HepG2 (cell line): ENCODE data around the gene CRISP3. TPM values are rescaled to one million over a fixed set of nuclear protein-coding genes. Genes with fewer than 3 reads are reported as not detected.

Experiments used
- HDAC6 ChIP-seq: fragments of 200-600 bp; sonication (generic); IDR thresholded peaks from 2 replicates; pipeline ENCODE4 v1.7.0; 2017; ENCODE audit warnings: mild to moderate bottlenecking, antibody characterized with exemption, low read length, low read depth
- HNRNPK ChIP-seq: fragments of 200-400 bp; formaldehyde crosslinking; IDR thresholded peaks from 2 replicates; pipeline ENCODE4 v1.6.1; 2018; ENCODE audit warnings: low read length, low read depth, moderate library complexity, mild to moderate bottlenecking; ENCODE audit not compliant: poor library complexity, severe bottlenecking
- NFIC ChIP-seq: IDR thresholded peaks from 2 replicates; pipeline ENCODE4 v1.6.1; 2012; ENCODE audit warnings: mild to moderate bottlenecking, low read length, inconsistent platforms
- THAP11 ChIP-seq: IDR thresholded peaks from 2 replicates; pipeline ENCODE4 v1.6.1; 2016; ENCODE audit warnings: missing biosample characterization, missing genetic modification reagents
- ZBTB7A ChIP-seq: sonication (generic); formaldehyde crosslinking; IDR thresholded peaks from 2 replicates; pipeline ENCODE4 v1.8.0; 2022; ENCODE audit warnings: mild to moderate bottlenecking, missing genetic modification reagents
- ZC3H13 ChIP-seq: sonication (generic); formaldehyde crosslinking; IDR thresholded peaks from 2 replicates; pipeline ENCODE4 v1.8.1; 2023; ENCODE audit warnings: mild to moderate bottlenecking, missing genetic modification reagents, moderate library complexity
- ZNF703 ChIP-seq: sonication (generic); formaldehyde crosslinking; IDR thresholded peaks from 2 replicates; pipeline ENCODE4 v1.5.1; 2020; ENCODE audit warnings: missing genetic modification reagents, mild to moderate bottlenecking, moderate library complexity, borderline replicate concordance
- ZNF839 ChIP-seq: sonication (generic); formaldehyde crosslinking; IDR thresholded peaks from 2 replicates; pipeline ENCODE4 v1.4.0; 2020; ENCODE audit warnings: missing genetic modification reagents, mild to moderate bottlenecking, borderline replicate concordance
- polyA plus RNA-seq, 8 experiments: library from polyadenylated mRNA; depleted of rRNA in 3 of 8; stranded (reverse) in 7 of 8; unstranded in 1 of 8; fragments of >200 nt; fragmentation: Illumina TruSeq in 4 of 8; extraction: Trizol in 4 of 8; gene quantifications; 2 replicates each; pipeline versions ENCODE4 v1.2.1 to v1.2.3, GENCODE V29; 2011 to 2016; ENCODE audit warnings: low read depth in 4 of 8, missing spikeins in 1 of 8, mixed read lengths in 1 of 8; ENCODE audit not compliant: insufficient read depth in 1 of 8
- total RNA-seq, 5 experiments: library from RNA; depleted of rRNA; stranded (reverse); fragments of >200 nt; fragmentation: Illumina TruSeq; extraction: Trizol; gene quantifications; 2 replicates each; pipeline ENCODE4 v1.2.3, GENCODE V29; 2016; ENCODE audit warnings: low read depth in 1 of 5
- TF ChIP-seq, protein P1 (sequence below): sonication (generic); formaldehyde crosslinking; IDR thresholded peaks from 2 replicates; pipeline ENCODE4 v1.9.0; 2021; ENCODE audit warnings: missing genetic modification reagents, borderline replicate concordance
- TF ChIP-seq, protein P2 (sequence below): sonication (generic); formaldehyde crosslinking; IDR thresholded peaks from 2 replicates; pipeline ENCODE4 v1.4.0; 2020; ENCODE audit warnings: missing genetic modification reagents, borderline replicate concordance
- TF ChIP-seq, protein P3 (sequence below), 2 experiments: fragments of 450-650 bp in 1 of 2; sonication (generic) in 1 of 2; formaldehyde crosslinking in 1 of 2; IDR thresholded peaks; 2 replicates each; pipeline versions ENCODE4 v1.6.1 to v1.8.0; 2016 to 2022; ENCODE audit warnings: antibody characterized with exemption in 1 of 2, mild to moderate bottlenecking in 1 of 2, missing genetic modification reagents in 1 of 2

Gene CRISP3
- total and polyA plus RNA-seq, 2 of the 13 experiments (the other 11 are each of a cell fraction or from before 2014, with no cell fraction given) = not detected

DNA sequence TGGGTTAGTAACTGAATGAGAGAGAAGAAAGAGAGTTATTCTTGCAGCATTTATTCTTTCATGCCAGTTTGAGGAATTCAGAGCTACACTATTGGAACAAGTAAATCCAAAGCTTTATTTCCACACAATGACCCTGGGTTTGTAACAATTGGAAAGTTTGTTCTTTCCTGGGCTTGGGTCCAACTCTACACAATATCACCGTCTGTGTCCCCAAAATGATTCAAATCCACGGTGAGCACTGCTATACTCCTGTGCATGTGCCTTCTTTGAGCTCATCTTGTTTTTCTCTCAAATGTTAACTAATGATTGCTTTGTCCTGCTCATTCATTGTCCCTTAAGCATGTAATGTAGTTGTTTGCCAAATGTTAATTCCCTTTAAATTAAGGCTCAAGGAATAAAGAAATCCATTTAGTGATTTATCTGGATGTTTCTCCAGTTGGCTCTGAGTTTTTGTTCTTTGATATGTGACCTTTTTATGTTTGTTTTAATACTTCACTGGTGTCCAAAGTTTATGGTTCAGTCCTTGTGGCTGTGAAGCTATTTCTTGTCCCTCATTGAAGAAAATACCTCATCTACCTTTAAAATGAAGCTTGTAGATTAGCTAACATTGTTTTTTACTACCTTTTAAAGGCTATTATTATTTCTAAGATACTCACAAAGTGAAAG is 20.5 kb upstream of the CRISP3 start (continued):
- TF ChIP-seq THAP11 (CRISPR knock-in tag) = no peak
- TF ChIP-seq, protein P1, sequence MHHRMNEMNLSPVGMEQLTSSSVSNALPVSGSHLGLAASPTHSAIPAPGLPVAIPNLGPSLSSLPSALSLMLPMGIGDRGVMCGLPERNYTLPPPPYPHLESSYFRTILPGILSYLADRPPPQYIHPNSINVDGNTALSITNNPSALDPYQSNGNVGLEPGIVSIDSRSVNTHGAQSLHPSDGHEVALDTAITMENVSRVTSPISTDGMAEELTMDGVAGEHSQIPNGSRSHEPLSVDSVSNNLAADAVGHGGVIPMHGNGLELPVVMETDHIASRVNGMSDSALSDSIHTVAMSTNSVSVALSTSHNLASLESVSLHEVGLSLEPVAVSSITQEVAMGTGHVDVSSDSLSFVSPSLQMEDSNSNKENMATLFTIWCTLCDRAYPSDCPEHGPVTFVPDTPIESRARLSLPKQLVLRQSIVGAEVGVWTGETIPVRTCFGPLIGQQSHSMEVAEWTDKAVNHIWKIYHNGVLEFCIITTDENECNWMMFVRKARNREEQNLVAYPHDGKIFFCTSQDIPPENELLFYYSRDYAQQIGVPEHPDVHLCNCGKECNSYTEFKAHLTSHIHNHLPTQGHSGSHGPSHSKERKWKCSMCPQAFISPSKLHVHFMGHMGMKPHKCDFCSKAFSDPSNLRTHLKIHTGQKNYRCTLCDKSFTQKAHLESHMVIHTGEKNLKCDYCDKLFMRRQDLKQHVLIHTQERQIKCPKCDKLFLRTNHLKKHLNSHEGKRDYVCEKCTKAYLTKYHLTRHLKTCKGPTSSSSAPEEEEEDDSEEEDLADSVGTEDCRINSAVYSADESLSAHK (CRISPR knock-in tag) = no peak
- TF ChIP-seq ZC3H13 (CRISPR knock-in tag) = no peak
- TF ChIP-seq HDAC6 = no peak
- peak; percentile 62; the same call in 1 of the 2 replicates for TF ChIP-seq NFIC
- TF ChIP-seq HNRNPK = no peak
- TF ChIP-seq, protein P2, sequence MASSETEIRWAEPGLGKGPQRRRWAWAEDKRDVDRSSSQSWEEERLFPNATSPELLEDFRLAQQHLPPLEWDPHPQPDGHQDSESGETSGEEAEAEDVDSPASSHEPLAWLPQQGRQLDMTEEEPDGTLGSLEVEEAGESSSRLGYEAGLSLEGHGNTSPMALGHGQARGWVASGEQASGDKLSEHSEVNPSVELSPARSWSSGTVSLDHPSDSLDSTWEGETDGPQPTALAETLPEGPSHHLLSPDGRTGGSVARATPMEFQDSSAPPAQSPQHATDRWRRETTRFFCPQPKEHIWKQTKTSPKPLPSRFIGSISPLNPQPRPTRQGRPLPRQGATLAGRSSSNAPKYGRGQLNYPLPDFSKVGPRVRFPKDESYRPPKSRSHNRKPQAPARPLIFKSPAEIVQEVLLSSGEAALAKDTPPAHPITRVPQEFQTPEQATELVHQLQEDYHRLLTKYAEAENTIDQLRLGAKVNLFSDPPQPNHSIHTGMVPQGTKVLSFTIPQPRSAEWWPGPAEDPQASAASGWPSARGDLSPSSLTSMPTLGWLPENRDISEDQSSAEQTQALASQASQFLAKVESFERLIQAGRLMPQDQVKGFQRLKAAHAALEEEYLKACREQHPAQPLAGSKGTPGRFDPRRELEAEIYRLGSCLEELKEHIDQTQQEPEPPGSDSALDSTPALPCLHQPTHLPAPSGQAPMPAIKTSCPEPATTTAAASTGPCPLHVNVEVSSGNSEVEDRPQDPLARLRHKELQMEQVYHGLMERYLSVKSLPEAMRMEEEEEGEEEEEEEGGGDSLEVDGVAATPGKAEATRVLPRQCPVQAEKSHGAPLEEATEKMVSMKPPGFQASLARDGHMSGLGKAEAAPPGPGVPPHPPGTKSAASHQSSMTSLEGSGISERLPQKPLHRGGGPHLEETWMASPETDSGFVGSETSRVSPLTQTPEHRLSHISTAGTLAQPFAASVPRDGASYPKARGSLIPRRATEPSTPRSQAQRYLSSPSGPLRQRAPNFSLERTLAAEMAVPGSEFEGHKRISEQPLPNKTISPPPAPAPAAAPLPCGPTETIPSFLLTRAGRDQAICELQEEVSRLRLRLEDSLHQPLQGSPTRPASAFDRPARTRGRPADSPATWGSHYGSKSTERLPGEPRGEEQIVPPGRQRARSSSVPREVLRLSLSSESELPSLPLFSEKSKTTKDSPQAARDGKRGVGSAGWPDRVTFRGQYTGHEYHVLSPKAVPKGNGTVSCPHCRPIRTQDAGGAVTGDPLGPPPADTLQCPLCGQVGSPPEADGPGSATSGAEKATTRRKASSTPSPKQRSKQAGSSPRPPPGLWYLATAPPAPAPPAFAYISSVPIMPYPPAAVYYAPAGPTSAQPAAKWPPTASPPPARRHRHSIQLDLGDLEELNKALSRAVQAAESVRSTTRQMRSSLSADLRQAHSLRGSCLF = no peak
- TF ChIP-seq ZNF839 (CRISPR knock-in tag) = no peak
- TF ChIP-seq, protein P3, sequence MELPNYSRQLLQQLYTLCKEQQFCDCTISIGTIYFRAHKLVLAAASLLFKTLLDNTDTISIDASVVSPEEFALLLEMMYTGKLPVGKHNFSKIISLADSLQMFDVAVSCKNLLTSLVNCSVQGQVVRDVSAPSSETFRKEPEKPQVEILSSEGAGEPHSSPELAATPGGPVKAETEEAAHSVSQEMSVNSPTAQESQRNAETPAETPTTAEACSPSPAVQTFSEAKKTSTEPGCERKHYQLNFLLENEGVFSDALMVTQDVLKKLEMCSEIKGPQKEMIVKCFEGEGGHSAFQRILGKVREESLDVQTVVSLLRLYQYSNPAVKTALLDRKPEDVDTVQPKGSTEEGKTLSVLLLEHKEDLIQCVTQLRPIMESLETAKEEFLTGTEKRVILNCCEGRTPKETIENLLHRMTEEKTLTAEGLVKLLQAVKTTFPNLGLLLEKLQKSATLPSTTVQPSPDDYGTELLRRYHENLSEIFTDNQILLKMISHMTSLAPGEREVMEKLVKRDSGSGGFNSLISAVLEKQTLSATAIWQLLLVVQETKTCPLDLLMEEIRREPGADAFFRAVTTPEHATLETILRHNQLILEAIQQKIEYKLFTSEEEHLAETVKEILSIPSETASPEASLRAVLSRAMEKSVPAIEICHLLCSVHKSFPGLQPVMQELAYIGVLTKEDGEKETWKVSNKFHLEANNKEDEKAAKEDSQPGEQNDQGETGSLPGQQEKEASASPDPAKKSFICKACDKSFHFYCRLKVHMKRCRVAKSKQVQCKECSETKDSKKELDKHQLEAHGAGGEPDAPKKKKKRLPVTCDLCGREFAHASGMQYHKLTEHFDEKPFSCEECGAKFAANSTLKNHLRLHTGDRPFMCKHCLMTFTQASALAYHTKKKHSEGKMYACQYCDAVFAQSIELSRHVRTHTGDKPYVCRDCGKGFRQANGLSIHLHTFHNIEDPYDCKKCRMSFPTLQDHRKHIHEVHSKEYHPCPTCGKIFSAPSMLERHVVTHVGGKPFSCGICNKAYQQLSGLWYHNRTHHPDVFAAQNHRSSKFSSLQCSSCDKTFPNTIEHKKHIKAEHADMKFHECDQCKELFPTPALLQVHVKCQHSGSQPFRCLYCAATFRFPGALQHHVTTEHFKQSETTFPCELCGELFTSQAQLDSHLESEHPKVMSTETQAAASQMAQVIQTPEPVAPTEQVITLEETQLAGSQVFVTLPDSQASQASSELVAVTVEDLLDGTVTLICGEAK (IDR thresholded peaks at IDR 0.05) = peak; percentile 42
- TF ChIP-seq, protein P3 (CRISPR knock-in tag; IDR thresholded peaks at IDR 0.05) = no peak
- TF ChIP-seq ZBTB7A (CRISPR knock-in tag) = no peak
- no peak for TF ChIP-seq ZNF703 (CRISPR knock-in tag)
